ENCODE measurements around the gene TACC2. TPM values are rescaled to one million over a fixed set of nuclear protein-coding genes. Genes with fewer than 3 reads are reported as not detected.
"Not testable (repeated sequence)": the region's sequence is repeated elsewhere in the genome, so short reads cannot be mapped to it uniquely, and the experiment has no call there.

Gene TACC2
- total RNA-seq, 4 donors from 2014 or later, result 46.5 to 106 (median 71.6) TPM

DNA sequence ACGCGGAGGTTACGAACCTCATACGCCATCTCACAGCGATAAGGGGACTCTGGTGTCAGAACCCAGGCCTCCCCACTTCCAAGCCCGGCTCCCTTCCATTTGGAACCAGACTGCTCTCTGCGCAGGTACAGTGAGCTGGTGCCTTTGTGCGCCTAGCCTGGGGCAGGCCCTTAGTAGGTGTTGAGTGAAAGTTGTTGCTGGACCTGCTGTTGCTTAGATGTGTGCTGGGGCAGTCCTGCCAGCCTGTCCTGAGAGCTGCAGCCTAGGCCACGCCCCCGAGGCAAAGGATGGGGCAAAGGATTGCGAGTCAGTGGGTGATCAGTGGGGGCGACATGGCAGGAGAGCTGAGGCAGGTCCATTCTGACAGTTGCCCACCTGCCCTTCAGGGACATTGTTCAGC, 209.7 kb downstream of the TACC2 start:
- H3K36me3 ChIP-seq, result peaks cover 0 to 82% (median 5%) of the 10 kb centered on the region in 3 donors
- WGBS, 2 donors, result 83 to 98% methylated on average over 2 to 7 of the region's 12 CpGs
- no peak for DNase-seq
- H3K27ac ChIP-seq, result no peak overlapping the region
- TF ChIP-seq POLR2A (IDR thresholded peaks at IDR 0.05), result no peak
- TF ChIP-seq, protein P1, sequence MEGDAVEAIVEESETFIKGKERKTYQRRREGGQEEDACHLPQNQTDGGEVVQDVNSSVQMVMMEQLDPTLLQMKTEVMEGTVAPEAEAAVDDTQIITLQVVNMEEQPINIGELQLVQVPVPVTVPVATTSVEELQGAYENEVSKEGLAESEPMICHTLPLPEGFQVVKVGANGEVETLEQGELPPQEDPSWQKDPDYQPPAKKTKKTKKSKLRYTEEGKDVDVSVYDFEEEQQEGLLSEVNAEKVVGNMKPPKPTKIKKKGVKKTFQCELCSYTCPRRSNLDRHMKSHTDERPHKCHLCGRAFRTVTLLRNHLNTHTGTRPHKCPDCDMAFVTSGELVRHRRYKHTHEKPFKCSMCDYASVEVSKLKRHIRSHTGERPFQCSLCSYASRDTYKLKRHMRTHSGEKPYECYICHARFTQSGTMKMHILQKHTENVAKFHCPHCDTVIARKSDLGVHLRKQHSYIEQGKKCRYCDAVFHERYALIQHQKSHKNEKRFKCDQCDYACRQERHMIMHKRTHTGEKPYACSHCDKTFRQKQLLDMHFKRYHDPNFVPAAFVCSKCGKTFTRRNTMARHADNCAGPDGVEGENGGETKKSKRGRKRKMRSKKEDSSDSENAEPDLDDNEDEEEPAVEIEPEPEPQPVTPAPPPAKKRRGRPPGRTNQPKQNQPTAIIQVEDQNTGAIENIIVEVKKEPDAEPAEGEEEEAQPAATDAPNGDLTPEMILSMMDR (IDR thresholded peaks at IDR 0.05), result no peak
- intact Hi-C loops (cut with DNase I), result no loop called here
- no peak overlapping the region for H3K4me3 ChIP-seq
- no peaks in the 10 kb centered on the region for H3K9me3 ChIP-seq
- no peaks in the 10 kb centered on the region for H3K4me1 ChIP-seq
- H3K27me3 ChIP-seq, result no peaks in the 10 kb centered on the region

DNA sequence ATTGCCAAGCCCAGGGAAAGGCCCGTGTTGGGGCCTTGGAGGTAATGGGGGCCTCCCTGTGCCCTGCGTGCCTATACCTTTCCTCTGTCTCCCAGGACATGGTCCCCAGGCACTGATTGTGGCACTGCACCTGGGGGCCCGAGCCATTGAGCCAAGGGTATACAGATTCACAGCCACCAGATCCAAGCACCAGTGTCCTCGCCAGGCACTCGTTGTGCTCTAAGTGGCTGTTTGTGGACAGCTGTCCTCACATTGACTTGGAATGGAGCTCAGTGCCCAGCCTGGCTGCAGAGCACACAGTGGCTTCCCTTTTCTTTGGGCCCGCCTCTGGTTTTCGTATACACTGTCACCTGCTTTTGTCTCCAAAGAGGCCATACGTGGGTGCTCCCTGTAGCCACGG, 210.1 kb downstream of the TACC2 start:
- H3K36me3 ChIP-seq, result peaks cover 0 to 79% (median 5%) of the 10 kb centered on the region in 3 donors
- no peak for DNase-seq
- no peaks in the 10 kb centered on the region for H3K27me3 ChIP-seq
- no peaks in the 10 kb centered on the region for H3K9me3 ChIP-seq
- 50 to 70% methylated on average over 1 to 3 of the region's 9 CpGs for WGBS, 2 donors
- TF ChIP-seq, protein P1 (IDR thresholded peaks at IDR 0.05), result no peak
- no peak for TF ChIP-seq POLR2A (IDR thresholded peaks at IDR 0.05)
- H3K4me1 ChIP-seq, result no peaks in the 10 kb centered on the region
- H3K4me3 ChIP-seq, result no peak overlapping the region
- intact Hi-C loops (cut with DNase I), result no loop called here
- H3K27ac ChIP-seq, result no peak overlapping the region

DNA sequence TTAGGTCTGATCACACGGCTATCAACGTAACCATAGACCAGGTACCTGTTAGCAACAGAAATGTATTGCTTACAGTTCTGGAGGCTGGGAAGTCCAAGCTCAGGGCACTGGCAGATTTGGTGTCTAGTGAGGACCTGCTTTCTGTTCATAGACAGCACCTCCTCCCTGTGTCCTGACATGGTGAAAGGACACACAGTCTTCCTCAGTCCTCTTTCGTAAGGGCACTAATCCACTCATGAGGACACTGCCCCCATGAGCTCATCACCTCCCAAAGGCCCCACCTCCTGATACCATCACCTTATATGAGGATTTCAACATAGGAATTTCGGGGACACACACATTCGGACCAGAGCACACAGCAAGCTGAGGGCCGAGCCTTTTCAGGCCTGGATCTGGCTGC, 210.7 kb downstream of the TACC2 start:
- TF ChIP-seq, protein P1 (IDR thresholded peaks at IDR 0.05), result no peak
- TF ChIP-seq POLR2A (IDR thresholded peaks at IDR 0.05), result no peak
- intact Hi-C loops (cut with DNase I), result no loop called here
- WGBS, 2 donors, result 88 to 96% methylated on average over 3 to 4 of the region's 6 CpGs
- Histone ChIP-seq H3K4me1 (no peaks in the 10 kb centered on the region), H3K27ac (no peak overlapping the region), H3K9me3 (no peaks in the 10 kb centered on the region), H3K27me3 (no peaks in the 10 kb centered on the region), H3K4me3 (no peak overlapping the region), H3K36me3 (peaks cover 0 to 79% (median 5%) of the 10 kb centered on the region in 3 donors)
- no peak for DNase-seq

DNA sequence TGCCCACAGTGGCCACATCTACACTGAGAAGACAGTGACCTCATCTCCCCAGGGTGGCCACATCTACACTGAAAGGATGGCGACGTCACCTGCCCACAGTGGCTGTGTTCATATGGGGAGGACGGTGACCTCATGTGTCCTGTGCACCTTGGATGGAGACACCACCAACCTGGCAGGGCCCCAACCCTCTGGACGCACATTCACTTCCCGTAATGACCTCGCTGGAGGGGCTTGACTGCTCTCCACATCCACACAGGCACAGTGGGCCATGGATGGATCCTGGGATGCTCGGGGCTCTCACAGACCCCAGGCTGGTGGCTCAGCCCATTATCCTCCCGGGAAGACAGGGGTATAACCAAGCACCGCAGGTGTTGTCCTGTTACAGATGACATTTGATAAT, 212.4 kb downstream of the TACC2 start:
- H3K4me3 ChIP-seq, result no peak overlapping the region
- no peaks in the 10 kb centered on the region for H3K27me3 ChIP-seq
- intact Hi-C loops (cut with DNase I), result no loop called here
- 72 to 98% methylated on average over 2 to 6 of the region's 9 CpGs for whole genome bisulfite sequencing, 2 donors
- no peak for DNase-seq
- TF ChIP-seq POLR2A (IDR thresholded peaks at IDR 0.05), result no peak
- TF ChIP-seq, protein P1 (IDR thresholded peaks at IDR 0.05), result no peak
- no peaks in the 10 kb centered on the region for H3K9me3 ChIP-seq
- peaks cover 0 to 78% (median 0%) of the 10 kb centered on the region in 3 donors for H3K36me3 ChIP-seq
- no peaks in the 10 kb centered on the region for H3K4me1 ChIP-seq
- H3K27ac ChIP-seq, result no peak overlapping the region

DNA sequence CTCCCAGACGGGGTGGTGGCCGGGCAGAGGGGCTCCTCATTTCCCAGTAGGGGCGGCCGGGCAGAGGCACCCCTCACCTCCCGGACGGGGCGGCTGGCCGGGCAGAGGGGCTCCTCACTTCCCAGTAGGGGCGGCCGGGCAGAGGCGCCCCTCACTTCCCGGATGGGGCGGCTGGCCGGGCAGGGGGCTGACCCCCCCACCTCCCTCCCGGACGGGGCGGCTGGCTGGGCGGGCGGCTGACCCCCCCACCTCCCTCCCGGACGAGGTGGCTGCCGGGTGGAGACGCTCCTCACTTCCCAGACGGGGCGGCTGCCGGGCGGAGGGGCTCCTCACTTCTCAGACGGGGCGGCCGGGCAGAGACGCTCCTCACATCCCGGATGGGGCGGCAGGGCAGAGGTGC, 214.2 kb downstream of the TACC2 start:
- H3K36me3 ChIP-seq, result peaks cover 0 to 77% (median 0%) of the 10 kb centered on the region in 3 donors
- intact Hi-C loops (cut with DNase I); H3K27me3 ChIP-seq; H3K4me1 ChIP-seq; H3K27ac ChIP-seq; DNase-seq; H3K9me3 ChIP-seq; H3K4me3 ChIP-seq: not testable (repeated sequence)
- 100% methylated on average over 1 of the region's 33 CpGs; no CpG with 5 or more reads in 1 of the 2 donors for WGBS, 2 donors
